Occipital lobe (tissue), 2 donors: ENCODE measurements around the gene GCK. TPM values are rescaled to one million over a fixed set of nuclear protein-coding genes. Genes with fewer than 3 reads are reported as not detected.
"Not testable (repeated sequence)": the region's sequence is repeated elsewhere in the genome, so short reads cannot be mapped to it uniquely, and the experiment has no call there.

Source experiments
- DNase-seq: peaks from one replicate; lab custom pipeline; 2025; lab: John Stamatoyannopoulos, UW
- total RNA-seq: library from RNA; depleted of rRNA; stranded (reverse); fragments of >200 nt; gene quantifications from one replicate; pipeline ENCODE4 v1.2.3, GENCODE V29; 2014

The GCK gene
- total RNA-seq, 1 donor from 2014 or later, result 5.1 TPM

- DNase-seq, result no peak
These were observed 12.6 kb upstream of the GCK start for GRCh38 chr7:44201813-44202212.

- DNase-seq, result peak; percentile 90
These were observed 11.6 kb upstream of the GCK start, which contains the start of gene YKT6 for GRCh38 chr7:44200699-44201461. YKT6 (plus strand) TSS chr7:44200978; CDS start chr7:44201136, 158 bp downstream.

- DNase-seq, result not testable (repeated sequence)
These were observed 10.9 kb upstream of the GCK start for GRCh38 chr7:44200163-44200562.

- DNase-seq, result no peak
These were observed 8.2 kb upstream of the GCK start for GRCh38 chr7:44197474-44197873.

- DNase-seq, result no peak
These were observed 7.2 kb upstream of the GCK start for GRCh38 chr7:44196450-44196872.

GRCh38 chr7:44195889-44196288 lies 6.7 kb upstream of the GCK start:
- DNase-seq, result no peak

- no peak for DNase-seq
These were observed 5.4 kb upstream of the GCK start for GRCh38 chr7:44194562-44195145.

GRCh38 chr7:44194069-44194468 lies 4.8 kb upstream of the GCK start:
- DNase-seq, result no peak

GRCh38 chr7:44193011-44193802 lies 4.0 kb upstream of the GCK start:
- DNase-seq, result no peak

GRCh38 chr7:44191171-44191570 lies 1.9 kb upstream of the GCK start:
- no peak for DNase-seq

- DNase-seq, result no peak
These were observed 994 bp upstream of the GCK start for GRCh38 chr7:44189993-44190872.

GRCh38 chr7:44188480-44189225 lies 586 bp downstream of the GCK start:
- no peak for DNase-seq

- DNase-seq, result no peak
These were observed 1.4 kb downstream of the GCK start for GRCh38 chr7:44187636-44188416.

GRCh38 chr7:44186736-44187135 lies 2.5 kb downstream of the GCK start:
- DNase-seq, result no peak

GRCh38 chr7:44185729-44186128 lies 3.5 kb downstream of the GCK start:
- no peak for DNase-seq

- no peak for DNase-seq
These were observed 4.3 kb downstream of the GCK start for GRCh38 chr7:44184873-44185446.

- no peak for DNase-seq
These were observed 4.9 kb downstream of the GCK start for GRCh38 chr7:44184206-44184872.

GRCh38 chr7:44183386-44183785 lies 5.9 kb downstream of the GCK start:
- DNase-seq, result no peak

- no peak for DNase-seq
These were observed 6.4 kb downstream of the GCK start for GRCh38 chr7:44182827-44183226.
